Prostate gland (tissue), 2 donors: ENCODE results near the gene INHBE.

Source experiments
- POLR2A ChIP-seq: fragments of 450-650 bp; IDR thresholded peaks from one replicate; pipeline ENCODE4 v1.6.1; 2016; ENCODE audit warnings: antibody characterized with exemption, mild to moderate bottlenecking
- POLR2AphosphoS5 ChIP-seq: sonication (generic); formaldehyde crosslinking; IDR thresholded peaks from one replicate; pipeline ENCODE4 v1.6.1; 2017; ENCODE audit warnings: antibody characterized with exemption
- TF ChIP-seq, protein P1 (sequence below), 4 experiments: fragments of 200-600 bp in 2 of 4; fragments of 450-650 bp in 2 of 4; sonication (generic) in 2 of 4; IDR thresholded peaks; 1 replicate in 3 of 4; 2 replicates in 1 of 4; pipeline ENCODE4 v1.5.1; 2016 to 2019; ENCODE audit warnings: antibody characterized with exemption in 4 of 4, mild to moderate bottlenecking in 2 of 4, moderate library complexity in 2 of 4

DNA sequence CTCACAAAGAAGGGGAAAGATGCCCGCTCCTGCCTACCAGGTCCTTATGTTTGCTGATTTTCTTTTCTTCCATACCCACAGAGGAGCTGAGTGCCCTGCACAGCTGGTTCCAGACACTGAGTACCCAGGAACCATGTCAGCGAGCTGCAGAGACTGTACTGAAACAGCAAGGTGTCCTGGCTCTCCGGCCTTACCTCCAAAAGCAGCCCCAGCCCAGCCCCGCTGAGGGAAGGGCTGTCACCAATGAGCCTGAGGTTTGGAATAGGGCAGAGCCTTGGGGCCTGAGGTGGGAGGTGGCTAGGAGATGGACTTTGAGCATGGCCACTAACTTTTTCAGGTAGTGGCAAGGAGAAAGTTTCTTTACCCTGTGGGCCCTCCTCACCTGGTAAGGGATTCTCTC is 35.0 kb downstream of the INHBE start:
- TF ChIP-seq, protein P1, sequence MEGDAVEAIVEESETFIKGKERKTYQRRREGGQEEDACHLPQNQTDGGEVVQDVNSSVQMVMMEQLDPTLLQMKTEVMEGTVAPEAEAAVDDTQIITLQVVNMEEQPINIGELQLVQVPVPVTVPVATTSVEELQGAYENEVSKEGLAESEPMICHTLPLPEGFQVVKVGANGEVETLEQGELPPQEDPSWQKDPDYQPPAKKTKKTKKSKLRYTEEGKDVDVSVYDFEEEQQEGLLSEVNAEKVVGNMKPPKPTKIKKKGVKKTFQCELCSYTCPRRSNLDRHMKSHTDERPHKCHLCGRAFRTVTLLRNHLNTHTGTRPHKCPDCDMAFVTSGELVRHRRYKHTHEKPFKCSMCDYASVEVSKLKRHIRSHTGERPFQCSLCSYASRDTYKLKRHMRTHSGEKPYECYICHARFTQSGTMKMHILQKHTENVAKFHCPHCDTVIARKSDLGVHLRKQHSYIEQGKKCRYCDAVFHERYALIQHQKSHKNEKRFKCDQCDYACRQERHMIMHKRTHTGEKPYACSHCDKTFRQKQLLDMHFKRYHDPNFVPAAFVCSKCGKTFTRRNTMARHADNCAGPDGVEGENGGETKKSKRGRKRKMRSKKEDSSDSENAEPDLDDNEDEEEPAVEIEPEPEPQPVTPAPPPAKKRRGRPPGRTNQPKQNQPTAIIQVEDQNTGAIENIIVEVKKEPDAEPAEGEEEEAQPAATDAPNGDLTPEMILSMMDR (IDR thresholded peaks at IDR 0.05) = no peak
- TF ChIP-seq POLR2A (no peak), POLR2AphosphoS5 (no peak)
